ENCODE results near the gene RETN.

GRCh38 chr19:7633698-7634097, 35.2 kb upstream of the RETN start, which contains the start of gene PCP2:
- TF ChIP-seq CTCF (IDR thresholded peaks at IDR 0.05) (no peak), TCF7L2 (IDR thresholded peaks at IDR 0.05; ENCODE audit: low read depth, low read length) (no peak), POLR2AphosphoS5 (IDR thresholded peaks at IDR 0.05; ENCODE audit: low read depth, low read length) (no peak)
